ENCODE measurements around the gene SLC14A1.

The SLC14A1 gene

DNA sequence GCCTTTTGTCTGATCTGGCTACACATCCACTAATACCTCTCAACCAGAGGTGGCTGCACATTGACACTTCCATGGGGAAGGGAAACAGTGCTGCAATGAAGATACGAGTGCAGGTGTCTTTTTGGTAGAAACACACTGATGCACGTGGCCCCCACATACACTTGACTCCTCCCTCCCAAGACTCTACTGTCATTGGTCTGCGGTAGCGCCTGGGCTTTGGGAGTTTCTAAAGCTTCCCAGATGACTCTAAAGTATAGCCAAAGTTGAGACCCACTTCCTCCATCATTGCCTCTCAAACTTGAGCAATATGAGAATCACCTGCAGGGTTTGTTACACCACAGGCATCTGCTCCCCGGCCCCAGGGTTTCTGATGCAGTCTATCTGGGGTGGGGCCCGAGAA, 11.0 kb downstream of the SLC14A1 start:
- ATAC-seq, result no peak
- TF ChIP-seq ZFP30 (CRISPR knock-in tag; IDR thresholded peaks at IDR 0.05) (no peak), CSDC2 (CRISPR knock-in tag; IDR thresholded peaks at IDR 0.05) (no peak), OSR1 (CRISPR knock-in tag; IDR thresholded peaks at IDR 0.05) (no peak), ARNTL (CRISPR knock-in tag; IDR thresholded peaks at IDR 0.05; ENCODE audit: borderline replicate concordance, low read depth) (no peak), ZNF8 (CRISPR knock-in tag; IDR thresholded peaks at IDR 0.05) (no peak)
- TF ChIP-seq, protein P1, sequence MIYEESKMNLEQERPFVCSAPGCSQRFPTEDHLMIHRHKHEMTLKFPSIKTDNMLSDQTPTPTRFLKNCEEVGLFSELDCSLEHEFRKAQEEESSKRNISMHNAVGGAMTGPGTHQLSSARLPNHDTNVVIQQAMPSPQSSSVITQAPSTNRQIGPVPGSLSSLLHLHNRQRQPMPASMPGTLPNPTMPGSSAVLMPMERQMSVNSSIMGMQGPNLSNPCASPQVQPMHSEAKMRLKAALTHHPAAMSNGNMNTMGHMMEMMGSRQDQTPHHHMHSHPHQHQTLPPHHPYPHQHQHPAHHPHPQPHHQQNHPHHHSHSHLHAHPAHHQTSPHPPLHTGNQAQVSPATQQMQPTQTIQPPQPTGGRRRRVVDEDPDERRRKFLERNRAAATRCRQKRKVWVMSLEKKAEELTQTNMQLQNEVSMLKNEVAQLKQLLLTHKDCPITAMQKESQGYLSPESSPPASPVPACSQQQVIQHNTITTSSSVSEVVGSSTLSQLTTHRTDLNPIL (CRISPR knock-in tag; IDR thresholded peaks at IDR 0.05; ENCODE audit: low read depth), result no peak

DNA sequence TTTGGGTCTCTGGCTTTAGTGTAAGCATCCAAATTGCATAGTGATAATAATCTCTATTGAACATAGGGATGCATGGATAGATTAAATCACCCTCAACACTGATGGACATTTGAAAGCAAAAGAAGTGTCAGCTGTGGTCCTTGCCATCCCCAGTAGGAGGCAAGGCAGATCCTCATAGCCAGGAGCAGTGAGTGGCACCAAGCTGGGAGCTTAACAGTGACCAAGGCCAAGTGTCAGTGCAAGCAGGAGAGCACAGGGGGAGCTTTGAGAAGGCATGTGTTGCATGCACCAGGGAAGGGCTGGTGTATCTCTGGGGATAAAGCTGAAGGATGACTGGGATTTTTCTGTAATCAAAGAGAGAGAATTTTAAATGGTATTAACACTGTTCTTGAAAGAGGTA, 14.7 kb downstream of the SLC14A1 start:
- TF ChIP-seq ISL1 (CRISPR knock-in tag; IDR thresholded peaks at IDR 0.05) (no peak), ZFP30 (CRISPR knock-in tag; IDR thresholded peaks at IDR 0.05) (no peak), ZNF70 (CRISPR knock-in tag; IDR thresholded peaks at IDR 0.05) (no peak), ZNF565 (CRISPR knock-in tag; conservative IDR thresholded peaks at IDR 0.05; ENCODE audit: low read depth) (no peak), PPARA (CRISPR knock-in tag; IDR thresholded peaks at IDR 0.05; ENCODE audit: borderline replicate concordance) (no peak), TOX (CRISPR knock-in tag; IDR thresholded peaks at IDR 0.05; ENCODE audit: borderline replicate concordance) (no peak)
- no peak for ATAC-seq

DNA sequence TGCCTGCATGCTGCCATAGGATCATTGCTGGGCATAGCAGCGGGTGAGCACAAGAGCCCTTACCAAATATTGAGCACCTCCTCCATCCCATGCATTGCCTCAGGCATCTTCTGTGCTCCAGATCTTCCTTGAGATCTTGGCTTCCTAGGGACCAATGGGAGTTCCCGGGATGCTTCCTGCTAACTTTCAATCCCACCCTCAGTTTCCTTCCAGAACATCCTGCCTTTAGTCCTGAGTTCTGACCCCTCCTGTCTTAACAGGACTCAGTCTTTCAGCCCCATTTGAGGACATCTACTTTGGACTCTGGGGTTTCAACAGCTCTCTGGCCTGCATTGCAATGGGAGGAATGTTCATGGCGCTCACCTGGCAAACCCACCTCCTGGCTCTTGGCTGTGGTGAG, 15.3 kb downstream of the SLC14A1 start:
- ATAC-seq, result no peak

DNA sequence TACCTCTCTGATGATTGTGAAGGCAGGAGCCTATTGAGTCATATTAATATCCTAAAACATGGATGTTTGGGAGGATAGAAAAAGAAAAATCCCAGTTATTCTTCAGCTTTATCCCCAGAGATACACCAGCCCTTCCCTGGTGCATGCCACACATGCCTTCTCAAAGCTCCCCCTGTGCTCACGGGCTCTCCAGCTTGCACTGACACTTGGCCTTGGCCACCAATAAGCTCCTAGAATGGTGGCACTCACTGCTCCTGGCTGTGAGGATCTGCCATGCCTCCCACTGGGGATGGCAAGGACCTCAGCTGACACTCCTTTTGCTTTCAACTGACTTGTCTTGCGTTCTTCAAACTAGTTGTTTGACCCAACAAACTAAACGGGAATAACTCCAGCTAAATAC, 15.9 kb downstream of the SLC14A1 start:
- no peak for TF ChIP-seq OSR1 (CRISPR knock-in tag; IDR thresholded peaks at IDR 0.05)
- no peak for TF ChIP-seq RARB (CRISPR knock-in tag; IDR thresholded peaks at IDR 0.05)
- no peak for TF ChIP-seq TCF4 (CRISPR knock-in tag; IDR thresholded peaks at IDR 0.05; ENCODE audit: borderline replicate concordance)
- TF ChIP-seq ISL1 (CRISPR knock-in tag; IDR thresholded peaks at IDR 0.05), result no peak
- TF ChIP-seq GLIS3 (CRISPR knock-in tag; IDR thresholded peaks at IDR 0.05), result no peak
- TF ChIP-seq PPARA (CRISPR knock-in tag; IDR thresholded peaks at IDR 0.05; ENCODE audit: borderline replicate concordance), result no peak
- TF ChIP-seq ARNTL (CRISPR knock-in tag; IDR thresholded peaks at IDR 0.05; ENCODE audit: borderline replicate concordance, low read depth), result no peak
- no peak for TF ChIP-seq CSDC2 (CRISPR knock-in tag; IDR thresholded peaks at IDR 0.05)
- no peak for TF ChIP-seq ZNF70 (CRISPR knock-in tag; IDR thresholded peaks at IDR 0.05)
- no peak for TF ChIP-seq BACH2 (CRISPR knock-in tag; IDR thresholded peaks at IDR 0.05; ENCODE audit: borderline replicate concordance)
- TF ChIP-seq, protein P2, sequence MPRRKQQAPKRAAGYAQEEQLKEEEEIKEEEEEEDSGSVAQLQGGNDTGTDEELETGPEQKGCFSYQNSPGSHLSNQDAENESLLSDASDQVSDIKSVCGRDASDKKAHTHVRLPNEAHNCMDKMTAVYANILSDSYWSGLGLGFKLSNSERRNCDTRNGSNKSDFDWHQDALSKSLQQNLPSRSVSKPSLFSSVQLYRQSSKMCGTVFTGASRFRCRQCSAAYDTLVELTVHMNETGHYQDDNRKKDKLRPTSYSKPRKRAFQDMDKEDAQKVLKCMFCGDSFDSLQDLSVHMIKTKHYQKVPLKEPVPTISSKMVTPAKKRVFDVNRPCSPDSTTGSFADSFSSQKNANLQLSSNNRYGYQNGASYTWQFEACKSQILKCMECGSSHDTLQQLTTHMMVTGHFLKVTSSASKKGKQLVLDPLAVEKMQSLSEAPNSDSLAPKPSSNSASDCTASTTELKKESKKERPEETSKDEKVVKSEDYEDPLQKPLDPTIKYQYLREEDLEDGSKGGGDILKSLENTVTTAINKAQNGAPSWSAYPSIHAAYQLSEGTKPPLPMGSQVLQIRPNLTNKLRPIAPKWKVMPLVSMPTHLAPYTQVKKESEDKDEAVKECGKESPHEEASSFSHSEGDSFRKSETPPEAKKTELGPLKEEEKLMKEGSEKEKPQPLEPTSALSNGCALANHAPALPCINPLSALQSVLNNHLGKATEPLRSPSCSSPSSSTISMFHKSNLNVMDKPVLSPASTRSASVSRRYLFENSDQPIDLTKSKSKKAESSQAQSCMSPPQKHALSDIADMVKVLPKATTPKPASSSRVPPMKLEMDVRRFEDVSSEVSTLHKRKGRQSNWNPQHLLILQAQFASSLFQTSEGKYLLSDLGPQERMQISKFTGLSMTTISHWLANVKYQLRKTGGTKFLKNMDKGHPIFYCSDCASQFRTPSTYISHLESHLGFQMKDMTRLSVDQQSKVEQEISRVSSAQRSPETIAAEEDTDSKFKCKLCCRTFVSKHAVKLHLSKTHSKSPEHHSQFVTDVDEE (CRISPR knock-in tag; IDR thresholded peaks at IDR 0.05), result no peak
- TF ChIP-seq, protein P1 (CRISPR knock-in tag; IDR thresholded peaks at IDR 0.05; ENCODE audit: low read depth), result no peak
- no peak for TF ChIP-seq ESRRG (CRISPR knock-in tag; IDR thresholded peaks at IDR 0.05)
- no peak for ATAC-seq

More for the DNA sequence above, 15.3 kb downstream of the SLC14A1 start:
- TF ChIP-seq GLIS3 (CRISPR knock-in tag; IDR thresholded peaks at IDR 0.05), result no peak
- TF ChIP-seq, protein P3, sequence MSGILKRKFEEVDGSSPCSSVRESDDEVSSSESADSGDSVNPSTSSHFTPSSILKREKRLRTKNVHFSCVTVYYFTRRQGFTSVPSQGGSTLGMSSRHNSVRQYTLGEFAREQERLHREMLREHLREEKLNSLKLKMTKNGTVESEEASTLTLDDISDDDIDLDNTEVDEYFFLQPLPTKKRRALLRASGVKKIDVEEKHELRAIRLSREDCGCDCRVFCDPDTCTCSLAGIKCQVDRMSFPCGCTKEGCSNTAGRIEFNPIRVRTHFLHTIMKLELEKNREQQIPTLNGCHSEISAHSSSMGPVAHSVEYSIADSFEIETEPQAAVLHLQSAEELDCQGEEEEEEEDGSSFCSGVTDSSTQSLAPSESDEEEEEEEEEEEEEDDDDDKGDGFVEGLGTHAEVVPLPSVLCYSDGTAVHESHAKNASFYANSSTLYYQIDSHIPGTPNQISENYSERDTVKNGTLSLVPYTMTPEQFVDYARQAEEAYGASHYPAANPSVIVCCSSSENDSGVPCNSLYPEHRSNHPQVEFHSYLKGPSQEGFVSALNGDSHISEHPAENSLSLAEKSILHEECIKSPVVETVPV (CRISPR knock-in tag; IDR thresholded peaks at IDR 0.05), result no peak
- TF ChIP-seq TOX (CRISPR knock-in tag; IDR thresholded peaks at IDR 0.05; ENCODE audit: borderline replicate concordance), result no peak
- TF ChIP-seq, protein P1 (CRISPR knock-in tag; IDR thresholded peaks at IDR 0.05; ENCODE audit: low read depth), result no peak
- no peak for TF ChIP-seq ZNF565 (CRISPR knock-in tag; conservative IDR thresholded peaks at IDR 0.05; ENCODE audit: low read depth)
- no peak for TF ChIP-seq OSR1 (CRISPR knock-in tag; IDR thresholded peaks at IDR 0.05)
- TF ChIP-seq BACH2 (CRISPR knock-in tag; IDR thresholded peaks at IDR 0.05; ENCODE audit: borderline replicate concordance), result no peak
- TF ChIP-seq ZFP3 (CRISPR knock-in tag; IDR thresholded peaks at IDR 0.05), result no peak
